Lung (tissue), 12 donors: Measurements from ENCODE around the gene ZNF14. TPM values are rescaled to one million over a fixed set of nuclear protein-coding genes. Genes with fewer than 3 reads are reported as not detected.

Experiments
- ATAC-seq: fragments of 200-7000 bp; cut with Tn5 transposase; one replicate; pipeline ENCODE4 v1.9.1; 2020; ENCODE audit warnings: moderate number of reproducible peaks; ENCODE audit not compliant: insufficient read depth, low FRiP score
- DNase-seq, 3 donors: peaks; one replicate each; pipeline ENCODE4 v3.0.0-alpha.2; 2013 to 2017
- H3K27ac ChIP-seq, 2 donors: one replicate each; pipeline ENCODE4 v1.5.1; 2013; ENCODE audit warnings: mild to moderate bottlenecking in 2 of 2, moderate library complexity in 2 of 2, control low read depth in 1 of 2, inconsistent platforms in 1 of 2, low read depth in 1 of 2, low read length in 1 of 2
- H3K27me3 ChIP-seq, 3 donors: one replicate each; pipeline ENCODE4 v1.5.1; 2013; ENCODE audit warnings: low read length in 2 of 3; ENCODE audit not compliant: control insufficient read depth in 3 of 3, insufficient read depth in 3 of 3
- H3K36me3 ChIP-seq, 4 donors: one replicate each; pipeline ENCODE4 v1.5.1; 2013; ENCODE audit warnings: low read length in 4 of 4, mild to moderate bottlenecking in 1 of 4, moderate library complexity in 1 of 4; ENCODE audit not compliant: control insufficient read depth in 4 of 4, insufficient read depth in 4 of 4
- H3K4me1 ChIP-seq, 5 donors: one replicate each; pipeline ENCODE4 v1.5.1; 2013; ENCODE audit warnings: low read length in 5 of 5, mild to moderate bottlenecking in 2 of 5, moderate library complexity in 1 of 5; ENCODE audit not compliant: control insufficient read depth in 5 of 5, insufficient read depth in 5 of 5
- H3K4me3 ChIP-seq: one replicate; pipeline ENCODE4 v1.5.1; 2013; ENCODE audit warnings: mild to moderate bottlenecking, control low read depth, moderate library complexity
- H3K9ac ChIP-seq, 2 donors: one replicate each; pipeline ENCODE4 v1.5.1; 2013; ENCODE audit warnings: low read length in 2 of 2, control low read depth in 1 of 2; ENCODE audit not compliant: insufficient read depth in 1 of 2
- H3K9me3 ChIP-seq, 4 donors: one replicate each; pipeline ENCODE4 v1.5.1; 2013; ENCODE audit warnings: low read length in 3 of 4, mild to moderate bottlenecking in 1 of 4, moderate library complexity in 1 of 4; ENCODE audit not compliant: control insufficient read depth in 4 of 4, insufficient read depth in 3 of 4
- CTCF ChIP-seq: IDR thresholded peaks from 2 replicates; pipeline ENCODE4 v1.5.1; 2012; ENCODE audit warnings: mild to moderate bottlenecking; ENCODE audit errors: control extremely low read depth, extremely low read depth
- WGBS, 2 donors: extraction: QIAGEN DNeasy Blood & Tissue Kit; methylation state at CpG; one replicate each; pipeline ENCODE4 v1.1.7; 2013; 5-methylcytosine and 5-hydroxymethylcytosine counted together
- polyA plus RNA-seq, 2 donors: library from polyadenylated mRNA; stranded (reverse); fragments of 200-250 nt; gene quantifications; one replicate each; pipeline ENCODE4 v1.2.1, GENCODE V29; 2013
- total RNA-seq, 2 donors: library from RNA; depleted of rRNA in 1 of 2; stranded (reverse); fragments of >200 nt in 1 of 2; gene quantifications; one replicate each; pipeline ENCODE4 v1.2.1, GENCODE V29; 2014 to 2021
- donor health status: control.
- donor health status: control.
- donor health status: Bipolar disorder and iron deficiency.
- donor health status: healthy.
- donor health status: DM: yes; HTN: yes; CAD: no.

Gene ZNF14
- total and polyA plus RNA-seq, 4 donors: 2.6 to 18.1 (median 3.9) TPM

GRCh38 chr19:19752760-19753403 lies 20.0 kb upstream of the ZNF14 start:
- no peaks in the 10 kb centered on the region for H3K4me1 ChIP-seq
- H3K9me3 ChIP-seq: peaks cover 0 to 27% (median 0%) of the 10 kb centered on the region in 4 donors
- H3K27ac ChIP-seq: no peak overlapping the region
- no peak overlapping the region for H3K4me3 ChIP-seq
- DNase-seq (no peak), ATAC-seq (no peak)
- no peaks in the 10 kb centered on the region for H3K27me3 ChIP-seq
- 95 to 96% methylated on average over 11 of the region's 11 CpGs for WGBS, 2 donors
- no peak overlapping the region for H3K9ac ChIP-seq
- H3K36me3 ChIP-seq: no peaks in the 10 kb centered on the region
- no peak for TF ChIP-seq CTCF

GRCh38 chr19:19751846-19752245 lies 18.9 kb upstream of the ZNF14 start:
- H3K9ac ChIP-seq: no peak overlapping the region
- no peaks in the 10 kb centered on the region for H3K36me3 ChIP-seq
- peaks cover 0 to 27% (median 0%) of the 10 kb centered on the region in 4 donors for H3K9me3 ChIP-seq
- DNase-seq (no peak), ATAC-seq (no peak)
- H3K4me1 ChIP-seq: no peaks in the 10 kb centered on the region
- no peak overlapping the region for H3K4me3 ChIP-seq
- no peaks in the 10 kb centered on the region for H3K27me3 ChIP-seq
- 81 to 85% methylated on average over 12 of the region's 12 CpGs for WGBS, 2 donors
- TF ChIP-seq CTCF: no peak
- H3K27ac ChIP-seq: no peak overlapping the region

- no peak overlapping the region for H3K9ac ChIP-seq
- H3K4me3 ChIP-seq: no peak overlapping the region
- 86 to 90% methylated on average over 40 of the region's 40 CpGs for WGBS, 2 donors
- DNase-seq (no peak), ATAC-seq (no peak)
- H3K36me3 ChIP-seq: no peaks in the 10 kb centered on the region
- no peaks in the 10 kb centered on the region for H3K4me1 ChIP-seq
- no peaks in the 10 kb centered on the region for H3K27me3 ChIP-seq
- peaks cover 0 to 31% (median 0%) of the 10 kb centered on the region in 4 donors for H3K9me3 ChIP-seq
- no peak for TF ChIP-seq CTCF
- no peak overlapping the region for H3K27ac ChIP-seq
Observed at GRCh38 chr19:19750842-19751790, 18.2 kb upstream of the ZNF14 start.
